HEK293T (cell line): ENCODE results near the gene CXCL1.

Source experiments
- CTCF ChIA-PET: fragments of 350-600 bp; formaldehyde crosslinking; extraction: SDS; loops from one replicate; lab custom pipeline; 2021; ENCODE audit warnings: antibody characterized with exemption, inconsistent platforms; lab: Yijun Ruan, JAX
- POLR2A ChIA-PET: fragments of 350-600 bp; formaldehyde crosslinking; extraction: SDS; loops from one replicate; lab custom pipeline; 2020; ENCODE audit warnings: antibody characterized with exemption, inconsistent platforms; lab: Yijun Ruan, JAX
- DNase-seq: peaks from one replicate; pipeline ENCODE4 v3.0.0; 2012; ENCODE audit warnings: mixed read lengths; ENCODE audit errors: extremely low spot score
- ARNT ChIP-seq: fragments of 450-650 bp; IDR thresholded peaks from 2 replicates; pipeline ENCODE4 v1.6.1; 2017; ENCODE audit warnings: mild to moderate bottlenecking
- BHLHE40 ChIP-seq: fragments of 450-650 bp; IDR thresholded peaks from 2 replicates; pipeline ENCODE4 v1.6.1; 2016; ENCODE audit warnings: mild to moderate bottlenecking, moderate library complexity, borderline replicate concordance
- CTBP1 ChIP-seq: fragments of 450-650 bp; IDR thresholded peaks from 2 replicates; pipeline ENCODE4 v1.6.1; 2016; ENCODE audit warnings: borderline replicate concordance
- ELF4 ChIP-seq: fragments of 450-650 bp; IDR thresholded peaks from 2 replicates; pipeline ENCODE4 v1.6.1; 2017; ENCODE audit warnings: antibody characterized with exemption
- FOXA1 ChIP-seq: fragments of 450-650 bp; IDR thresholded peaks from 2 replicates; pipeline ENCODE4 v1.6.1; 2016; ENCODE audit warnings: mild to moderate bottlenecking
- FOXK2 ChIP-seq: fragments of 450-650 bp; IDR thresholded peaks from 2 replicates; pipeline ENCODE4 v1.6.1; 2016; ENCODE audit warnings: mild to moderate bottlenecking
- FOXM1 ChIP-seq: fragments of 450-650 bp; IDR thresholded peaks from 2 replicates; pipeline ENCODE4 v1.6.1; 2017; ENCODE audit warnings: mild to moderate bottlenecking, borderline replicate concordance
- HDGF ChIP-seq: fragments of 450-650 bp; IDR thresholded peaks from 2 replicates; pipeline ENCODE4 v1.6.1; 2017; ENCODE audit warnings: antibody characterized with exemption, borderline replicate concordance
- L3MBTL2 ChIP-seq: fragments of 450-650 bp; conservative IDR thresholded peaks from 2 replicates; pipeline ENCODE4 v1.6.1; 2016; ENCODE audit warnings: mild to moderate bottlenecking
- LEF1 ChIP-seq: fragments of 450-650 bp; IDR thresholded peaks from 2 replicates; pipeline ENCODE4 v1.6.1; 2017; ENCODE audit warnings: mild to moderate bottlenecking, borderline replicate concordance
- NFRKB ChIP-seq: fragments of 450-650 bp; IDR thresholded peaks from 2 replicates; pipeline ENCODE4 v1.6.1; 2016; ENCODE audit warnings: mild to moderate bottlenecking, moderate library complexity
- PKNOX1 ChIP-seq: fragments of 450-650 bp; IDR thresholded peaks from 2 replicates; pipeline ENCODE4 v1.6.1; 2016
- SP1 ChIP-seq: fragments of 450-650 bp; IDR thresholded peaks from 2 replicates; pipeline ENCODE4 v1.6.1; 2017
- SUZ12 ChIP-seq: fragments of 450-650 bp; IDR thresholded peaks from 2 replicates; pipeline ENCODE4 v1.6.1; 2016; ENCODE audit warnings: mild to moderate bottlenecking
- TARDBP ChIP-seq: fragments of 450-650 bp; IDR thresholded peaks from 2 replicates; pipeline ENCODE4 v1.6.1; 2016
- ZNF384 ChIP-seq: fragments of 450-650 bp; IDR thresholded peaks from 2 replicates; pipeline ENCODE4 v1.6.1; 2016

Gene CXCL1

GRCh38 chr4:73831569-73831968 lies 37.6 kb upstream of the CXCL1 start:
- no peak for TF ChIP-seq FOXK2
- no peak for TF ChIP-seq SUZ12
- ChIA-PET CTCF (no interaction called here), POLR2A (no interaction called here)
- DNase-seq: no peak

GRCh38 chr4:73832651-73833237 lies 36.4 kb upstream of the CXCL1 start:
- TF ChIP-seq SP1: no peak
- TF ChIP-seq BHLHE40: no peak
- TF ChIP-seq FOXM1: no peak
- TF ChIP-seq SUZ12: no peak
- TF ChIP-seq CTBP1: no peak
- TF ChIP-seq FOXA1: no peak
- TF ChIP-seq ELF4: no peak
- no peak for TF ChIP-seq ARNT
- no peak for TF ChIP-seq ZNF384
- no peak for TF ChIP-seq PKNOX1
- no peak for TF ChIP-seq HDGF
- TF ChIP-seq FOXK2: no peak
- TF ChIP-seq NFRKB: no peak
- TF ChIP-seq TARDBP: no peak
- TF ChIP-seq L3MBTL2: no peak
- TF ChIP-seq LEF1: no peak
- no peak for DNase-seq
- ChIA-PET CTCF (no interaction called here), POLR2A (no interaction called here)

GRCh38 chr4:73836373-73837279 lies 32.6 kb upstream of the CXCL1 start, which contains the start of gene CXCL6:
Gene CXCL6, plus strand, starts transcription at chr4:73836678. Its CDS starts 73 bp downstream, at chr4:73836751.
- ChIA-PET POLR2A (no interaction called here), CTCF (no interaction called here)
- TF ChIP-seq L3MBTL2 (no peak), TARDBP (no peak), LEF1 (no peak), CTBP1 (no peak), ARNT (no peak), PKNOX1 (no peak)
- DNase-seq: no peak

GRCh38 chr4:73839071-73839470 lies 30.1 kb upstream of the CXCL1 start:
- no peak for TF ChIP-seq FOXM1
- TF ChIP-seq NFRKB: no peak
- TF ChIP-seq ARNT: no peak
- TF ChIP-seq SUZ12: no peak
- no peak for TF ChIP-seq TARDBP
- no peak for TF ChIP-seq PKNOX1
- TF ChIP-seq L3MBTL2: no peak
- TF ChIP-seq ELF4: no peak
- no peak for TF ChIP-seq BHLHE40
- TF ChIP-seq FOXK2: no peak
- TF ChIP-seq ZNF384: no peak
- TF ChIP-seq CTBP1: no peak
- TF ChIP-seq LEF1: no peak
- no peak for TF ChIP-seq HDGF
- no peak for TF ChIP-seq FOXA1
- ChIA-PET CTCF (no interaction called here), POLR2A (no interaction called here)
- DNase-seq: no peak

- ChIA-PET POLR2A (no interaction called here), CTCF (no interaction called here)
- no peak for DNase-seq
- TF ChIP-seq FOXM1 (no peak), BHLHE40 (no peak), ELF4 (no peak), L3MBTL2 (no peak), ARNT (no peak), PKNOX1 (no peak), NFRKB (no peak), LEF1 (no peak), FOXK2 (no peak), SP1 (no peak), HDGF (no peak), FOXA1 (no peak), SUZ12 (no peak), TARDBP (no peak), ZNF384 (no peak), CTBP1 (no peak)
Measured at GRCh38 chr4:73839715-73840114, 29.5 kb upstream of the CXCL1 start.
